Upper lobe of right lung (tissue), 1 donor: ENCODE data around the gene UQCC5. TPM values are rescaled to one million over a fixed set of nuclear protein-coding genes. Genes with fewer than 3 reads are reported as not detected.
A peak's percentile ranks its signal among the peaks of the same experiment; 100 is the strongest.

Experiments used
- ATAC-seq: fragments of 200-7000 bp; cut with Tn5 transposase; one replicate; pipeline ENCODE4 v1.9.1; 2020; ENCODE audit warnings: mild to moderate bottlenecking, moderate library complexity
- DNase-seq: peaks from one replicate; pipeline ENCODE4 v3.0.0-alpha.2; 2020
- H3K27ac ChIP-seq: fragments of 200-600 bp; one replicate; pipeline ENCODE4 v1.8.0; 2022
- H3K27me3 ChIP-seq: fragments of 200-600 bp; one replicate; pipeline ENCODE4 v1.8.0; 2022; ENCODE audit warnings: mild to moderate bottlenecking
- H3K36me3 ChIP-seq: fragments of 200-600 bp; one replicate; pipeline ENCODE4 v1.8.0; 2022
- H3K4me1 ChIP-seq: fragments of 200-600 bp; one replicate; pipeline ENCODE4 v1.8.0; 2022
- H3K4me3 ChIP-seq: fragments of 200-600 bp; one replicate; pipeline ENCODE4 v1.8.0; 2022; ENCODE audit warnings: mild to moderate bottlenecking
- H3K9me3 ChIP-seq: fragments of 200-600 bp; one replicate; pipeline ENCODE4 v1.8.0; 2022
- intact Hi-C: fragments of 100-400 bp; cut with DNase I; formaldehyde crosslinking; loops from one replicate; pipeline ENCODE4 v1.11.0; 2022
- total RNA-seq: library from RNA; stranded (reverse); fragmentation: NEBNext Ultra II Directional; extraction: Animal tissue kit (Norgen Biotek cat#: 25700); gene quantifications from one replicate; pipeline ENCODE4 v1.2.1, GENCODE V29; 2021
- TF ChIP-seq, protein P1 (sequence below): fragments of 200-600 bp; IDR thresholded peaks from one replicate; pipeline ENCODE4 v1.8.0; 2022; ENCODE audit warnings: antibody characterized with exemption
- donor health status: DM: no; HTN: yes; CAD: no; lungs with severe emphysema.

Gene UQCC5
- total RNA-seq, 1 donor from 2014 or later, result 16.6 TPM

DNA sequence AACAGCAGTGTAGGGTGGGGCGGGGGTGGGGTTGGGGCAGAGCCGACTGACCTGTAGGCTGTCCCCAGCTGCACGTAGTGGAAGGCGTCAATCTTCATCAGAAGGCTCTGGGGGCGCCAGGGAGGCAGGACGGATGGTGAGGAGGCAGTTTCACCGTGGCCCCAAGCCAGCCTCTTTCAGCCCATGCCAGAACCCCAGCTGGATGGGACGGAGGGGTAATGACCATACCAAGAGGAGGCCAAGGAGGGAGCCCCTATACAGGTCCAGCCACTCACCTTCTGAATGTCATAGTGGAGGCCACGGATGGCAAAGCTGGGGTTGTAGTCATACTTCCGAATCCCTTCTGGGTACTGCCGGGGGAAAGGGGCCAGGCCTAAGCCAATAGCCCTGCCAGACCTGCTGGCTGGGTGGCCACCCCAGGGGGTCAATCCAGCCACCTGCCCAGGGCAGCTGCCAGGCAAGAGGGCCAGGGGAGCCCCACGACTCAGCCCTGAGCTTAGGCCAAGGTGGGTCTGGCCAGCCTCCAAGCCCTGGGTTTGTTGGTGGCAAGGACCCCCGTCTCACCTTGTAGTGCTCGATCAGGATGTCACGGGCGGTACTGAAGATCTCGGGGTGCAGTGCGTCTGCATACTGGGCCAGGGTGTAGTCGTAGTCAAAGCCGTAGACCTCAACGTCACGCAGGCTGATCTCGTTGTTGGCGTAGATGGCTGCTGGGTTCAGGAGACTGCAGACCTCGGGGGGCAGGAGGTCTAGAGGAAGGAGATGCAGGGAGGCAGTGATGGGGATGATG is 7.6 kb upstream of the UQCC5 start:
- ATAC-seq (no peak), DNase-seq (peak; percentile 62)
- Histone ChIP-seq H3K9me3 (no peaks in the 10 kb centered on the region), H3K4me3 (no peak overlapping the region), H3K36me3 (peaks cover 11% of the 10 kb centered on the region), H3K4me1 (peaks cover 61% of the 10 kb centered on the region), H3K27me3 (no peaks in the 10 kb centered on the region), H3K27ac (no peak overlapping the region)
- intact Hi-C loops, result loop anchor here (10.0 kb wide), 1 partner anchor 54 kb away; no protein-coding TSS in a partner anchor
- TF ChIP-seq, protein P1, sequence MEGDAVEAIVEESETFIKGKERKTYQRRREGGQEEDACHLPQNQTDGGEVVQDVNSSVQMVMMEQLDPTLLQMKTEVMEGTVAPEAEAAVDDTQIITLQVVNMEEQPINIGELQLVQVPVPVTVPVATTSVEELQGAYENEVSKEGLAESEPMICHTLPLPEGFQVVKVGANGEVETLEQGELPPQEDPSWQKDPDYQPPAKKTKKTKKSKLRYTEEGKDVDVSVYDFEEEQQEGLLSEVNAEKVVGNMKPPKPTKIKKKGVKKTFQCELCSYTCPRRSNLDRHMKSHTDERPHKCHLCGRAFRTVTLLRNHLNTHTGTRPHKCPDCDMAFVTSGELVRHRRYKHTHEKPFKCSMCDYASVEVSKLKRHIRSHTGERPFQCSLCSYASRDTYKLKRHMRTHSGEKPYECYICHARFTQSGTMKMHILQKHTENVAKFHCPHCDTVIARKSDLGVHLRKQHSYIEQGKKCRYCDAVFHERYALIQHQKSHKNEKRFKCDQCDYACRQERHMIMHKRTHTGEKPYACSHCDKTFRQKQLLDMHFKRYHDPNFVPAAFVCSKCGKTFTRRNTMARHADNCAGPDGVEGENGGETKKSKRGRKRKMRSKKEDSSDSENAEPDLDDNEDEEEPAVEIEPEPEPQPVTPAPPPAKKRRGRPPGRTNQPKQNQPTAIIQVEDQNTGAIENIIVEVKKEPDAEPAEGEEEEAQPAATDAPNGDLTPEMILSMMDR, result no peak

DNA sequence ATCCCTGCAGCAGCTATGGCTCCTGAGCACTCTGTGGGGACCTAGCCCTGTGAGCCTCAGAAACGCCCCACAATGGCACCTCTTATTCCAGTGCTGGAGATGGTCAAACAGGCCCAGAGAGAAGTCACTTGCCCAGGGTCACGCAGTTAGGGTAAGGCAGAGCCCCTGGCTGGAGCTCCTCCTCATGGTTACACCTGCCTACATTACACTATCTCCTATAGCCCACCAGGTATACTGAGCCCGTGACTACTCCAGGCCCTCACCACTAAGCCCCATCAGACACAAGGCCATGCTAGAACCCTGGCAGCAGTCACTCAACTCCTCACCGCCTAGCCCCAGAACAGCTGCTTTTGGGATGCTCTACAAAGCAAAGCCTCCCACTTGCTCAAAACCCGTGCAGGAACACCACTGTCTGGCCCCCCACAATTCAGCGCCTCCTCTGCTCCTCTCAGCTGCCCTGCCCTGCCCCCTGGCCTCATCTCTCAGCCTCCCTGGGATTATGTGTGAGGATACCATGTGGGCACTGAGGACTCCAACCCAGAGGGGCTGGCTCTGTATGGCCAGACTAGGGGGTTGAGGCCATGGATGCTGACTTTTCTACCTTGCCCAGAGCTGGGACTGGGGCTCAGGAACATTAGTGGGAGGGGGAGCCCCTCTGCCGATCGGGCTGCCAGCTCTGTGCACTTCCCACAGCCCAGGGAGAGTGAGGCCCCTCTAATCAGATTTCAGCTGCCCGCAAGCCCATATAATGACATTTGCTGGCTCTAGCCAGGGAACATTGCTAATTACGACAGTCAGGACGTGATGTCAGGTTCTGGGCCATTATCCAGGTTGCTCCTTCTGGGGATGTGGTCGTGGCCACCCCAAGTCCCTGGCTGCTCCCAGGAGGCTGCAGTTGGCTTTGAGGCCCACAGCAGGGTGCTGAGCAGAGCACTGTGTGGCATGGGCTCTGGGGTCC is 6.8 kb upstream of the UQCC5 start:
- DNase-seq, result peak; percentile 54
- intact Hi-C loops, result loop anchor here (10.0 kb wide), 1 partner anchor 55 kb away; no protein-coding TSS in a partner anchor
- H3K27me3 ChIP-seq, result no peaks in the 10 kb centered on the region
- H3K4me3 ChIP-seq, result no peak overlapping the region
- peaks cover 64% of the 10 kb centered on the region for H3K4me1 ChIP-seq
- no peak for ATAC-seq
- H3K27ac ChIP-seq, result peak overlapping the region; percentile 55
- peaks cover 11% of the 10 kb centered on the region for H3K36me3 ChIP-seq
- TF ChIP-seq, protein P1, result no peak
- no peaks in the 10 kb centered on the region for H3K9me3 ChIP-seq

DNA sequence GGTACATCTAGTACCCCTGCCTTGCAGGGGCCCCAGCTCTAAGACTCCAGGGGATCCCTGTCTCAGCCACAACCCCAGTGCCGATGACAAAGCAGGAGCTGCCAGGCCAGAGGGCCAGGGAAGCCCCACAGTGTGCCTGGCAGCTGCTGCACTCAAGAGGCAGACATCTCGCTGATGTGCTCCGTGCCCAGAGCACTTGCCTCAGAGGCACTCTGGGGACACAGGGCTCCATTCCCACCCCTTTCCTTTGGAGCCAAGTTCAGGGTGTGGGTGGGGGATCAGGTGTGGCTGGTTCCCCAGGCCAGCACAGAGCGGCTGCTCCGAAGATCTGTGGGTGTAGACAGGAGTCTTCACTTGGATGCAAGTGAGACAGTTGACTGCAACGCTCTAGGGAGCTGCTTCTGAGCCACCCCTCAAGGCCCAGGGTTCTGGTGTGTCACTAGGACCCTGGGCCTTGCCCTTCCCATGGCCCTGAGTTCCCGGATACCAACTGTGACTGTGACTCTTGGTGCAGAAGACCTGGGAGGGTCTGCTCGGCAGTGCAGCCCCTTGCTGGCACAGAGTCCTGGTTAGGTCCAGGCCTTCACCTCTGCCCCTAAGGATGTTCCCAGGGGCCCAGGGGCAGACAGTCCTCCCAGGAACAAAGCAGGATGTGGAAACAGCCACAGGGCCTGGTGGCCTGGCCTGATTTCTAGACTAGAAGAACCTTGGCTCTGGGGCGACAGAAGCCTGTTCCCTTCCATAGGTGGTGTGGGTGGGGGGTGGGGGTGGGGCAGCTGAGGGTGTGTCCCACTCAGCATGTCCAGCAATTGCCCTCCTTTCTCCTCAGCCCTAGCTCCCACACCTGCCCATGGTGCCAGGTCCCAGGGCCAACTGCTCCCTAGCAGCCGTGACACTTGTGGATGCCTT is 5.2 kb upstream of the UQCC5 start:
- DNase-seq (peak; percentile 55), ATAC-seq (no peak)
- intact Hi-C loops, result no loop called here
- Histone ChIP-seq H3K9me3 (no peaks in the 10 kb centered on the region), H3K4me3 (peak overlapping the region; percentile 67), H3K27ac (peak overlapping the region; percentile 17), H3K36me3 (peaks cover 11% of the 10 kb centered on the region), H3K27me3 (no peaks in the 10 kb centered on the region), H3K4me1 (peaks cover 55% of the 10 kb centered on the region)
- TF ChIP-seq, protein P1, result no peak

DNA sequence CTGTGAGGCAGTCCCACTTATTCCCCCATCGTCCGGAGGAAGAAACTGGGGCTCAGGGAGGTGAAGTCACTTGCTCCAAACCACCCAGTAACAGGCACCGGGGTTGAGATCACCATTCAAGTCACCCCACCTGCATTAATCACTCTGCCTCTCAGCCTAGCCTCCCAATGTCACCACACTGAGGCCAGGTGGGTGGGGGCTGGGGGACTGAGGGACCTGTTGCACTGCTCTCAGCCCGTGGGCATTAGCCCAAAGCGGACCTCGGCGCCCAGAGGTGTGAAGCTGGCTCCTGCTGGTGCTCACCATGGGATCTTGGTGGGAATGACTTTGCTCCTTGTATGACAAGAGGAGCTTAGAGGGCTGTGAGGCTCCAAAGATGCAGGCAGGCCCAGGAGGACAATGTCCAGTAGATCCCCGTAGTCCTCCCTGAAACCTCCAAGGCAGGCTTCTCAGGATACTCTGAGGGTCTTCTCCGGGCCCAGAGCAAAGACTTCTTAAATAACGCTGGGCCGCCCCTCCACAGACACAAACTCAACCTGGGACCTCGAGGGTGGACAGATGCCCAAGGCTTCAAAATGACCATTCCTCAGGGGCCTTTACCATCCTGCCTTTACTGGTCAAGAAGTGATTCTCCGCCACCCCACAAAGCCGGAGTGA is 4.4 kb upstream of the UQCC5 start:
- DNase-seq (peak; percentile 65), ATAC-seq (no peak)
- no peaks in the 10 kb centered on the region for H3K27me3 ChIP-seq
- peaks cover 47% of the 10 kb centered on the region for H3K4me1 ChIP-seq
- H3K4me3 ChIP-seq, result peak overlapping the region; percentile 67
- intact Hi-C loops, result no loop called here
- TF ChIP-seq, protein P1, result no peak
- H3K27ac ChIP-seq, result peak overlapping the region; percentile 2
- H3K9me3 ChIP-seq, result no peaks in the 10 kb centered on the region
- H3K36me3 ChIP-seq, result peaks cover 11% of the 10 kb centered on the region
